Body of pancreas (tissue), 4 donors: Measurements from ENCODE around the gene PHACTR3.

Source experiments
- CTCF ChIP-seq, 7 experiments: fragments of 450-650 bp in 4 of 7; fragments of 200-600 bp in 3 of 7; sonication (generic) in 3 of 7; IDR thresholded peaks; one replicate each; pipeline ENCODE4 v1.5.1; 2016 to 2019; ENCODE audit warnings: antibody characterized with exemption in 7 of 7
- POLR2A ChIP-seq, 3 donors: fragments of 450-650 bp; IDR thresholded peaks; one replicate each; pipeline ENCODE4 v1.6.1; 2016; ENCODE audit warnings: antibody characterized with exemption in 3 of 3, mild to moderate bottlenecking in 2 of 3

- no peak for TF ChIP-seq CTCF (IDR thresholded peaks at IDR 0.05)
- no peak for TF ChIP-seq POLR2A (IDR thresholded peaks at IDR 0.05)
These were observed 40.2 kb upstream of the PHACTR3 start for GRCh38 chr20:59564171-59564570.
